WI38 (cell line): ENCODE results near the gene TCEA2.

Experiments used
- H3K4me3 ChIP-seq: 2 replicates; pipeline ENCODE4 v1.5.1; 2011; ENCODE audit warnings: low read depth, mild to moderate bottlenecking, control low read depth, low read length
- CTCF ChIP-seq: IDR thresholded peaks from 2 replicates; pipeline ENCODE4 v1.5.1; 2012; ENCODE audit warnings: low read depth, mild to moderate bottlenecking, control low read depth, low read length

Gene TCEA2

GRCh38 chr20:64065062-64065973 is 2.3 kb downstream of the TCEA2 start:
- H3K4me3 ChIP-seq: no peak overlapping the region
- no peak for TF ChIP-seq CTCF

- no peak overlapping the region for H3K4me3 ChIP-seq
- TF ChIP-seq CTCF: no peak
These were observed 3.0 kb downstream of the TCEA2 start for GRCh38 chr20:64065974-64066343.

GRCh38 chr20:64067005-64067632 is 4.1 kb downstream of the TCEA2 start:
- no peak overlapping the region for H3K4me3 ChIP-seq
- TF ChIP-seq CTCF: no peak

- no peak overlapping the region for H3K4me3 ChIP-seq
- no peak for TF ChIP-seq CTCF
These were observed 4.8 kb downstream of the TCEA2 start for GRCh38 chr20:64067733-64068307.

- no peak overlapping the region for H3K4me3 ChIP-seq
- no peak for TF ChIP-seq CTCF
These were observed 5.6 kb downstream of the TCEA2 start for GRCh38 chr20:64068386-64069208.

GRCh38 chr20:64069209-64069613 is 6.2 kb downstream of the TCEA2 start:
- no peak for TF ChIP-seq CTCF
- H3K4me3 ChIP-seq: no peak overlapping the region
